GM12874 (cell line): Measurements from ENCODE around the gene CHAC2.

ENCODE experiments used
- CTCF ChIP-seq: IDR thresholded peaks from 2 replicates; pipeline ENCODE4 v1.5.1; 2011; ENCODE audit warnings: low read depth, mild to moderate bottlenecking, control low read depth, low read length, moderate library complexity; ENCODE audit not compliant: insufficient read depth

CHAC2 gene

GRCh38 chr2:53756644-53757043 lies 11.0 kb upstream of the CHAC2 start:
- TF ChIP-seq CTCF, result no peak

GRCh38 chr2:53765767-53766166 lies 1.8 kb upstream of the CHAC2 start:
- no peak for TF ChIP-seq CTCF

GRCh38 chr2:53768242-53768542 lies 588 bp downstream of the CHAC2 start:
- TF ChIP-seq CTCF, result no peak

DNA sequence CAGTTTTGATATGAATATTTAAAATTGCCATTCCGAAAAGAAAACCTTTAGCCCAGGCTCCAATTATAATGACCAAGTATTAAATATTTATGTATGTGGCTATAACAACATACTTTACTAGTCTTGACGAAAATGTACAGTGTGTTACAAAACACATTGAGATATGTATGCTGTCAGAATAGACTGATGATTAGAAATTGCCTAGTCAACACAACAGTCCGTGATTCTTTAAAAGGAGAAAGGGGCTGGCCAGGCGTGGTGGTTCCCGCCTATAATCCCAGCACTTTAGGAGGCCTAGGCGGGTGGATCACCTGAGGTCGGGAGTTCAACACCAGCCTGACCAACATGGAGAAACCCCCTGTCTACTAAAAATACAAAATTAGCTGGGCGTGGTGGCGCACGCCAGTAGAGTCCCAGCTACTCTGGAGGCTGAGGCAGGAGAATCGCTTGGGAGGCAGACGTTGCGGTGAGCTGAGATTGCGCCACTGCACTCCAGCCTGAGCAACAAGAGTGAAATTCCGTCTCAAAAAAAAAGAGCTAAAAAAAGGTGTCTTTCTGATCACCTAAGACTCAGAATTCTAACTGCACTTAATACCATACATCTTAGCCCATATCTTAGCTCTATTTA lies 1.8 kb downstream of the CHAC2 start:
- TF ChIP-seq CTCF, result no peak

DNA sequence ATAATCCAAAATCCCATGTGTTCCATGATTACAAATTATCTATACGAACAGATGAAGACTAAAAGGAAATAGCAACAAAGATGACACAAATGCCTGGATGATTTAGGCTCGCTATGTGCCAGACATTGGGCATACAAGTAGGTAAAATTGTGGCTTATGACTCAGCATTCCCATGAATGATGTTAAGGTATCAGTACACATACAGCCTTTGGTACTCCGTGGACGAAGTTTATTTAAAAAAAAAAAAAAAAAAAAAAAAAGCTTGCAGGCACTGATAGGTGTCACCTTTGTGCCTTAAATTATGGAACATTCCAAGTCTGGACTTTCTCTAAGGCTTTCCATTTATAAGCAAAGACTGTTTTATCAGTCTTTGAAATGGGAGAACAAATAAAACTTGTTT lies 2.7 kb downstream of the CHAC2 start:
- TF ChIP-seq CTCF, result no peak

DNA sequence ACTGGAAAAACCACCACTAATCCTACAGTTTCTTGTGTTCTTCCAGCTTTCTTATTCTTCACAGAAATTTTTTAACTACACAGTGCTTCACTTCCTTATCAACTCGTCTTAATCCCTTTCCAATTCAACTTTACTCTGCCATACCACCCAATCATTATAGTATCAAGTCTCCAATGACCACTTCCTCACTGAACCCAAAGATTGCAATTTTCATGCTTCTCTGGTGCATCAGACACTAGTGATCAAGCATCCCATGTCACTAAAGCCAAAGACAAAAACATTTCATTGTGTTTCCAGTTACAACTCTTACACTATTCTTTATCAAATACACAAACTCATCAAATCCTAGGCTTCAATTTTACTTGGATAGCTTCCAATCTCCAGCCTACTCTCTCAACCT lies 9.5 kb downstream of the CHAC2 start:
- no peak for TF ChIP-seq CTCF

GRCh38 chr2:53778536-53779162 lies 11.0 kb downstream of the CHAC2 start:
- TF ChIP-seq CTCF, result no peak
